Erythroblast (primary cell): ENCODE data around the gene TNPO3.

ENCODE experiments used
- GATA1 ChIP-seq: IDR thresholded peaks from 2 replicates; pipeline ENCODE4 v1.6.1; 2011; ENCODE audit warnings: low read depth, mild to moderate bottlenecking, control low read depth, low read length, moderate library complexity
- POLR2A ChIP-seq: IDR thresholded peaks from 2 replicates; pipeline ENCODE4 v1.6.1; 2011; ENCODE audit warnings: mild to moderate bottlenecking, low read length

- no peak for TF ChIP-seq POLR2A
- no peak for TF ChIP-seq GATA1
Measured at GRCh38 chr7:129078455-129078854, 23.5 kb upstream of the TNPO3 start.
